GM23338 (cell line): Measurements from ENCODE around the gene THSD4. TPM values are rescaled to one million over a fixed set of nuclear protein-coding genes. Genes with fewer than 3 reads are reported as not detected.

Source experiments
- CREB1 ChIP-seq: fragments of 250-450 bp; sonication (Bioruptor Pico); IDR thresholded peaks from 2 replicates; pipeline ENCODE4 v1.5.0; 2020; ENCODE audit warnings: low read depth, mild to moderate bottlenecking, moderate library complexity
- EZH2 ChIP-seq: fragments of 200-600 bp; sonication (generic); IDR thresholded peaks from one replicate; pipeline ENCODE4 v1.8.0; 2017; ENCODE audit warnings: antibody characterized with exemption, mild to moderate bottlenecking, low read depth; ENCODE audit not compliant: unreplicated experiment
- EZH2phosphoT487 ChIP-seq: fragments of 200-600 bp; sonication (generic); IDR thresholded peaks from one replicate; pipeline ENCODE4 v1.8.1; 2018; ENCODE audit warnings: antibody characterized with exemption; ENCODE audit not compliant: unreplicated experiment
- NANOG ChIP-seq: IDR thresholded peaks from 2 replicates; pipeline ENCODE4 v1.6.1; 2016; ENCODE audit warnings: antibody characterized with exemption, borderline replicate concordance
- POLR2AphosphoS5 ChIP-seq: IDR thresholded peaks from 2 replicates; pipeline ENCODE4 v1.6.1; 2016; ENCODE audit warnings: antibody characterized with exemption, low read depth
- REST ChIP-seq: IDR thresholded peaks from one replicate; pipeline ENCODE4 v1.6.1; 2018; ENCODE audit warnings: antibody characterized with exemption; ENCODE audit not compliant: unreplicated experiment
- ZNF114 ChIP-seq: fragments of 250-450 bp; sonication (Bioruptor Pico); IDR thresholded peaks from 2 replicates; pipeline ENCODE4 v1.5.0; 2020; ENCODE audit warnings: mild to moderate bottlenecking, moderate library complexity
- ZNF331 ChIP-seq: fragments of 250-450 bp; sonication (Bioruptor Pico); IDR thresholded peaks from 2 replicates; pipeline ENCODE4 v1.5.0; 2020; ENCODE audit warnings: low read depth, mild to moderate bottlenecking, moderate library complexity
- polyA plus RNA-seq: library from polyadenylated mRNA; unstranded; fragments of >200 nt; fragmentation: Nextera tagmentation; extraction: Ambion mirVana; gene quantifications from 2 replicates; pipeline ENCODE4 v1.2.1, GENCODE V29; 2016
- total RNA-seq: library from RNA; depleted of rRNA; stranded (reverse); fragments of >200 nt; shearing (Covaris generic); gene quantifications from 2 replicates; pipeline ENCODE4 v1.2.3, GENCODE V29; 2014
- TF ChIP-seq, protein P1 (sequence below): fragments of 250-450 bp; sonication (Bioruptor Pico); IDR thresholded peaks from 2 replicates; pipeline ENCODE4 v1.5.0; 2020; ENCODE audit warnings: mild to moderate bottlenecking, moderate library complexity

The THSD4 gene
- total and polyA plus RNA-seq, 2 experiments from 2014 or later, result 2.0 to 7.4 TPM

- TF ChIP-seq, protein P1, sequence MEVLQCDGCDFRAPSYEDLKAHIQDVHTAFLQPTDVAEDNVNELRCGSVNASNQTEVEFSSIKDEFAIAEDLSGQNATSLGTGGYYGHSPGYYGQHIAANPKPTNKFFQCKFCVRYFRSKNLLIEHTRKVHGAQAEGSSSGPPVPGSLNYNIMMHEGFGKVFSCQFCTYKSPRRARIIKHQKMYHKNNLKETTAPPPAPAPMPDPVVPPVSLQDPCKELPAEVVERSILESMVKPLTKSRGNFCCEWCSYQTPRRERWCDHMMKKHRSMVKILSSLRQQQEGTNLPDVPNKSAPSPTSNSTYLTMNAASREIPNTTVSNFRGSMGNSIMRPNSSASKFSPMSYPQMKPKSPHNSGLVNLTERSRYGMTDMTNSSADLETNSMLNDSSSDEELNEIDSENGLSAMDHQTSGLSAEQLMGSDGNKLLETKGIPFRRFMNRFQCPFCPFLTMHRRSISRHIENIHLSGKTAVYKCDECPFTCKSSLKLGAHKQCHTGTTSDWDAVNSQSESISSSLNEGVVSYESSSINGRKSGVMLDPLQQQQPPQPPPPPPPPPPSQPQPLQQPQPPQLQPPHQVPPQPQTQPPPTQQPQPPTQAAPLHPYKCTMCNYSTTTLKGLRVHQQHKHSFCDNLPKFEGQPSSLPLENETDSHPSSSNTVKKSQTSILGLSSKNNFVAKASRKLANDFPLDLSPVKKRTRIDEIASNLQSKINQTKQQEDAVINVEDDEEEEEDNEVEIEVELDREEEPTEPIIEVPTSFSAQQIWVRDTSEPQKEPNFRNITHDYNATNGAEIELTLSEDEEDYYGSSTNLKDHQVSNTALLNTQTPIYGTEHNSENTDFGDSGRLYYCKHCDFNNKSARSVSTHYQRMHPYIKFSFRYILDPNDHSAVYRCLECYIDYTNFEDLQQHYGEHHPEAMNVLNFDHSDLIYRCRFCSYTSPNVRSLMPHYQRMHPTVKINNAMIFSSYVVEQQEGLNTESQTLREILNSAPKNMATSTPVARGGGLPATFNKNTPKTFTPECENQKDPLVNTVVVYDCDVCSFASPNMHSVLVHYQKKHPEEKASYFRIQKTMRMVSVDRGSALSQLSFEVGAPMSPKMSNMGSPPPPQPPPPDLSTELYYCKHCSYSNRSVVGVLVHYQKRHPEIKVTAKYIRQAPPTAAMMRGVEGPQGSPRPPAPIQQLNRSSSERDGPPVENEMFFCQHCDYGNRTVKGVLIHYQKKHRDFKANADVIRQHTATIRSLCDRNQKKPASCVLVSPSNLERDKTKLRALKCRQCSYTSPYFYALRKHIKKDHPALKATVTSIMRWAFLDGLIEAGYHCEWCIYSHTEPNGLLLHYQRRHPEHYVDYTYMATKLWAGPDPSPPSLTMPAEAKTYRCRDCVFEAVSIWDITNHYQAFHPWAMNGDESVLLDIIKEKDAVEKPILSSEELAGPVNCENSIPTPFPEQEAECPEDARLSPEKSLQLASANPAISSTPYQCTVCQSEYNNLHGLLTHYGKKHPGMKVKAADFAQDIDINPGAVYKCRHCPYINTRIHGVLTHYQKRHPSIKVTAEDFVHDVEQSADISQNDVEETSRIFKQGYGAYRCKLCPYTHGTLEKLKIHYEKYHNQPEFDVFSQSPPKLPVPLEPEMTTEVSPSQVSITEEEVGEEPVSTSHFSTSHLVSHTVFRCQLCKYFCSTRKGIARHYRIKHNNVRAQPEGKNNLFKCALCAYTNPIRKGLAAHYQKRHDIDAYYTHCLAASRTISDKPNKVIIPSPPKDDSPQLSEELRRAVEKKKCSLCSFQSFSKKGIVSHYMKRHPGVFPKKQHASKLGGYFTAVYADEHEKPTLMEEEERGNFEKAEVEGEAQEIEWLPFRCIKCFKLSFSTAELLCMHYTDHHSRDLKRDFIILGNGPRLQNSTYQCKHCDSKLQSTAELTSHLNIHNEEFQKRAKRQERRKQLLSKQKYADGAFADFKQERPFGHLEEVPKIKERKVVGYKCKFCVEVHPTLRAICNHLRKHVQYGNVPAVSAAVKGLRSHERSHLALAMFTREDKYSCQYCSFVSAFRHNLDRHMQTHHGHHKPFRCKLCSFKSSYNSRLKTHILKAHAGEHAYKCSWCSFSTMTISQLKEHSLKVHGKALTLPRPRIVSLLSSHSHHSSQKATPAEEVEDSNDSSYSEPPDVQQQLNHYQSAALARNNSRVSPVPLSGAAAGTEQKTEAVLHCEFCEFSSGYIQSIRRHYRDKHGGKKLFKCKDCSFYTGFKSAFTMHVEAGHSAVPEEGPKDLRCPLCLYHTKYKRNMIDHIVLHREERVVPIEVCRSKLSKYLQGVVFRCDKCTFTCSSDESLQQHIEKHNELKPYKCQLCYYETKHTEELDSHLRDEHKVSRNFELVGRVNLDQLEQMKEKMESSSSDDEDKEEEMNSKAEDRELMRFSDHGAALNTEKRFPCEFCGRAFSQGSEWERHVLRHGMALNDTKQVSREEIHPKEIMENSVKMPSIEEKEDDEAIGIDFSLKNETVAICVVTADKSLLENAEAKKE (CRISPR knock-in tag), result no peak
- TF ChIP-seq CREB1 (CRISPR knock-in tag) (no peak), EZH2 (no peak), ZNF331 (no peak), POLR2AphosphoS5 (no peak), REST (no peak), EZH2phosphoT487 (no peak), NANOG (no peak), ZNF114 (CRISPR knock-in tag) (no peak)
Measured at GRCh38 chr15:71702496-71702895, 587.2 kb downstream of the THSD4 start (continued).
